ENCODE results near the gene TCERG1L.

DNA sequence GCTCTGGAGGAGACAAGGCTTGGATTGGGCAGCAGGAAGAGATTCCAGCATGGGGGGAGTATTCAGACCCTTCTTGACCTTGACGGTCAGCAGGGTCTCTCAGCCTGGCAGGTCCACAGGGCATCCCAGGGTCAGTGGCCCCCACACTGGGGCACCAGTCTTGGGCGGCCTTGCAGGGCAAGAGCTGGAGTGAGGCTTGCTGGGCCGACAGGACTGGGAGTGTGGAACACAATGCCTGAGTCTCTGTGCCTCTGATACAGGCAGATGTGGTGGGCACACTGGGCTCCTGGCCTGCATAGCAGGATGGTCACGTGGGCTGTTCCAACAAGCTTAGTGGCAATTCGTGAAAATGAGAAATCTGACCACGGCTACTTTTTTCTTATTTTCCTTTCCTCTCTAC, 229.7 kb downstream of the TCERG1L start:
- TF ChIP-seq, protein P1, sequence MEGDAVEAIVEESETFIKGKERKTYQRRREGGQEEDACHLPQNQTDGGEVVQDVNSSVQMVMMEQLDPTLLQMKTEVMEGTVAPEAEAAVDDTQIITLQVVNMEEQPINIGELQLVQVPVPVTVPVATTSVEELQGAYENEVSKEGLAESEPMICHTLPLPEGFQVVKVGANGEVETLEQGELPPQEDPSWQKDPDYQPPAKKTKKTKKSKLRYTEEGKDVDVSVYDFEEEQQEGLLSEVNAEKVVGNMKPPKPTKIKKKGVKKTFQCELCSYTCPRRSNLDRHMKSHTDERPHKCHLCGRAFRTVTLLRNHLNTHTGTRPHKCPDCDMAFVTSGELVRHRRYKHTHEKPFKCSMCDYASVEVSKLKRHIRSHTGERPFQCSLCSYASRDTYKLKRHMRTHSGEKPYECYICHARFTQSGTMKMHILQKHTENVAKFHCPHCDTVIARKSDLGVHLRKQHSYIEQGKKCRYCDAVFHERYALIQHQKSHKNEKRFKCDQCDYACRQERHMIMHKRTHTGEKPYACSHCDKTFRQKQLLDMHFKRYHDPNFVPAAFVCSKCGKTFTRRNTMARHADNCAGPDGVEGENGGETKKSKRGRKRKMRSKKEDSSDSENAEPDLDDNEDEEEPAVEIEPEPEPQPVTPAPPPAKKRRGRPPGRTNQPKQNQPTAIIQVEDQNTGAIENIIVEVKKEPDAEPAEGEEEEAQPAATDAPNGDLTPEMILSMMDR (IDR thresholded peaks at IDR 0.05; ENCODE audit: poor library complexity) = no peak
- no peak for TF ChIP-seq EZH2 (IDR thresholded peaks at IDR 0.05; ENCODE audit: borderline replicate concordance)
